Activated naive CD8-positive, alpha-beta T cell treated with anti-CD3 and anti-CD28 coated beads for 36 hours (primary cell): ENCODE measurements around the gene BAMBI. TPM values are rescaled to one million over a fixed set of nuclear protein-coding genes. Genes with fewer than 3 reads are reported as not detected.

Source experiments
- total RNA-seq, 2 experiments: library from RNA; stranded (reverse); gene quantifications; one replicate each; pipeline ENCODE4 v1.2.3, GENCODE V29; 2021

Gene BAMBI
- total RNA-seq, 2 experiments from 2014 or later: 0.44 to 0.68 TPM

Other genes with a start within 250 kb of the BAMBI start
- gene WAC, start 144.4 kb upstream of the BAMBI start, total RNA-seq: 100 to 1,000 TPM; 123 to 126 TPM